HCT116 (cell line): Measurements from ENCODE around the gene KASH5.

Experiments used
- CTCF ChIP-seq, 3 experiments: fragments of 200-600 bp in 1 of 3; sonication (generic) in 1 of 3; IDR thresholded peaks in 2 of 3; conservative IDR thresholded peaks in 1 of 3; 2 replicates each; pipeline ENCODE4 v1.5.1; 2012 to 2017; ENCODE audit warnings: low read depth in 2 of 3, low read length in 2 of 3, antibody characterized with exemption in 1 of 3, borderline replicate concordance in 1 of 3, control low read depth in 1 of 3, mild to moderate bottlenecking in 1 of 3, mixed read lengths in 1 of 3, mixed run types in 1 of 3, moderate library complexity in 1 of 3; ENCODE audit not compliant: insufficient read depth in 1 of 3
- ELF1 ChIP-seq: IDR thresholded peaks from 2 replicates; pipeline ENCODE4 v1.6.1; 2012; ENCODE audit warnings: low read depth, borderline replicate concordance
- EZH2 ChIP-seq: fragments of 200-600 bp; sonication (generic); IDR thresholded peaks from 2 replicates; pipeline ENCODE4 v1.6.1; 2017; ENCODE audit warnings: antibody characterized with exemption, mixed run types
- JUND ChIP-seq: IDR thresholded peaks from 2 replicates; pipeline ENCODE4 v1.6.1; 2012
- POLR2A ChIP-seq: IDR thresholded peaks from 2 replicates; pipeline ENCODE4 v1.7.0; 2011; ENCODE audit warnings: borderline replicate concordance; ENCODE audit not compliant: insufficient read depth, insufficient read length; ENCODE audit errors: extremely low read depth
- POLR2AphosphoS5 ChIP-seq: IDR thresholded peaks from 2 replicates; pipeline ENCODE4 v1.6.1; 2011; ENCODE audit warnings: mild to moderate bottlenecking, low read depth, low read length, moderate library complexity
- REST ChIP-seq: IDR thresholded peaks from 2 replicates; pipeline ENCODE4 v1.6.1; 2012; ENCODE audit warnings: low read depth
- SIN3A ChIP-seq: IDR thresholded peaks from 2 replicates; pipeline ENCODE4 v1.6.1; 2012; ENCODE audit warnings: low read depth
- TF ChIP-seq, protein P1 (sequence below): IDR thresholded peaks from 2 replicates; pipeline ENCODE4 v1.6.1; 2012
- TF ChIP-seq, protein P2 (sequence below): IDR thresholded peaks from 2 replicates; pipeline ENCODE4 v1.6.1; 2011; ENCODE audit warnings: mild to moderate bottlenecking, low read length, moderate library complexity; ENCODE audit not compliant: insufficient replicate concordance; ENCODE audit errors: extremely low read depth

DNA sequence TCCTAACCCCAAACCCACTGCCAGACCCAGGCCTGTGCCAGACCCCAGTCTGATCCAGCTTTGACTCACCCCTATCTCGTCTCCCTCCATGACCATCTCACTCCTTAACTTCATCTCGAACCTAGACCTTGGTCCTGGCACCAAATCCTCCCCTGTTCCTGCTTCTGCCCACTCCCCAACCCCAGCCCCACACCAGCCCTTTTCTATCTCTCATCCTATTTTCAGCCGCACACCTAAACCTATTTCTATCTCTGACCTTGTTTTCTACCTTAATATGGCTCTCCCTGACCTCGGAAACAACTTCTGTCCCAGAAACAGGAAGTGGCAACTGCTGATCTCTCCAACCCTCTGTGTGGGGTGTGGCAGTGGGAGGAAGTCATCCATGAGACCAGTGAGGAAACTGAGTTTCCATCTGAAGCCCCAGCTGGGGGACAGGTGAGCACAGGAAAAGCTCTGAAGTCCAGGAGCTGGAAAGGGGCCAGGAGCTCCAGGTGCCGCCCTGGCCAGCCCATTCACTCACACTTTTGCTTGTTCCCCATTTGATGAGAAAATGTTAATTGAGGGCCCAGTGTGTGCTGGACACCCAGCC, 21.5 kb downstream of the KASH5 start:
- TF ChIP-seq REST (no peak), POLR2AphosphoS5 (no peak), POLR2A (no peak), CTCF (IDR thresholded peaks at IDR 0.05 in 2 of 3, conservative IDR thresholded peaks at IDR 0.05 in 1 of 3; ENCODE audit: borderline replicate concordance in 1 of 3, insufficient read depth in 1 of 3, low read depth in 2 of 3, low read length in 2 of 3) (no peak), SIN3A (no peak), ELF1 (no peak), EZH2 (no peak), JUND (no peak)
- TF ChIP-seq, protein P1, sequence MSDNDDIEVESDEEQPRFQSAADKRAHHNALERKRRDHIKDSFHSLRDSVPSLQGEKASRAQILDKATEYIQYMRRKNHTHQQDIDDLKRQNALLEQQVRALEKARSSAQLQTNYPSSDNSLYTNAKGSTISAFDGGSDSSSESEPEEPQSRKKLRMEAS = no peak
- TF ChIP-seq, protein P2, sequence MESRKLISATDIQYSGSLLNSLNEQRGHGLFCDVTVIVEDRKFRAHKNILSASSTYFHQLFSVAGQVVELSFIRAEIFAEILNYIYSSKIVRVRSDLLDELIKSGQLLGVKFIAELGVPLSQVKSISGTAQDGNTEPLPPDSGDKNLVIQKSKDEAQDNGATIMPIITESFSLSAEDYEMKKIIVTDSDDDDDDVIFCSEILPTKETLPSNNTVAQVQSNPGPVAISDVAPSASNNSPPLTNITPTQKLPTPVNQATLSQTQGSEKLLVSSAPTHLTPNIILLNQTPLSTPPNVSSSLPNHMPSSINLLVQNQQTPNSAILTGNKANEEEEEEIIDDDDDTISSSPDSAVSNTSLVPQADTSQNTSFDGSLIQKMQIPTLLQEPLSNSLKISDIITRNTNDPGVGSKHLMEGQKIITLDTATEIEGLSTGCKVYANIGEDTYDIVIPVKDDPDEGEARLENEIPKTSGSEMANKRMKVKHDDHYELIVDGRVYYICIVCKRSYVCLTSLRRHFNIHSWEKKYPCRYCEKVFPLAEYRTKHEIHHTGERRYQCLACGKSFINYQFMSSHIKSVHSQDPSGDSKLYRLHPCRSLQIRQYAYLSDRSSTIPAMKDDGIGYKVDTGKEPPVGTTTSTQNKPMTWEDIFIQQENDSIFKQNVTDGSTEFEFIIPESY = no peak
